ENCODE data around the gene YTHDF2.

DNA sequence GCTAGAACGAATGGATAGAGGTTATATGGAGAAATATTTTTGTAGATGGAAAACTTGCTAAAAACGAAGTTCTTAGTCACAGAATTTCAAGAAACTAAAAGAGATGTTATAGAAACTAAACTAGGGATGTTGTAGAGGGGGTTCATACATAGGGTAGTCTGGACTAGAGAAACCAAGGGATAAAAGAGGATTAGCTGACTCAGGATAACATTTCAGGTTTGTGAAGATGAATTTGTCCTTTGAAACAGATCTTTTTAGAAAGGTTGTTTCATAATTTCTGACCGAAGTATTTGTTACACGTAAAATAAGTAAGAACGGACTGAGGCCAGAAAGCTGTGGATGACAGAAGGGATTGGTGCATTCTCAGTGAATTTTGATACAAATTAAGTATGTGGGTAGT is 13.6 kb downstream of the YTHDF2 start:
- TF ChIP-seq, protein P1, sequence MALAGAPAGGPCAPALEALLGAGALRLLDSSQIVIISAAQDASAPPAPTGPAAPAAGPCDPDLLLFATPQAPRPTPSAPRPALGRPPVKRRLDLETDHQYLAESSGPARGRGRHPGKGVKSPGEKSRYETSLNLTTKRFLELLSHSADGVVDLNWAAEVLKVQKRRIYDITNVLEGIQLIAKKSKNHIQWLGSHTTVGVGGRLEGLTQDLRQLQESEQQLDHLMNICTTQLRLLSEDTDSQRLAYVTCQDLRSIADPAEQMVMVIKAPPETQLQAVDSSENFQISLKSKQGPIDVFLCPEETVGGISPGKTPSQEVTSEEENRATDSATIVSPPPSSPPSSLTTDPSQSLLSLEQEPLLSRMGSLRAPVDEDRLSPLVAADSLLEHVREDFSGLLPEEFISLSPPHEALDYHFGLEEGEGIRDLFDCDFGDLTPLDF (CRISPR knock-in tag; IDR thresholded peaks at IDR 0.05), result no peak
- TF ChIP-seq, protein P2, sequence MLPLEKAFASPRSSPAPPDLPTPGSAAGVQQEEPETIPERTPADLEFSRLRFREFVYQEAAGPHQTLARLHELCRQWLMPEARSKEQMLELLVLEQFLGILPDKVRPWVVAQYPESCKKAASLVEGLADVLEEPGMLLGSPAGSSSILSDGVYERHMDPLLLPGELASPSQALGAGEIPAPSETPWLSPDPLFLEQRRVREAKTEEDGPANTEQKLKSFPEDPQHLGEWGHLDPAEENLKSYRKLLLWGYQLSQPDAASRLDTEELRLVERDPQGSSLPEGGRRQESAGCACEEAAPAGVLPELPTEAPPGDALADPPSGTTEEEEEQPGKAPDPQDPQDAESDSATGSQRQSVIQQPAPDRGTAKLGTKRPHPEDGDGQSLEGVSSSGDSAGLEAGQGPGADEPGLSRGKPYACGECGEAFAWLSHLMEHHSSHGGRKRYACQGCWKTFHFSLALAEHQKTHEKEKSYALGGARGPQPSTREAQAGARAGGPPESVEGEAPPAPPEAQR (CRISPR knock-in tag; IDR thresholded peaks at IDR 0.05), result no peak
- TF ChIP-seq, protein P3, sequence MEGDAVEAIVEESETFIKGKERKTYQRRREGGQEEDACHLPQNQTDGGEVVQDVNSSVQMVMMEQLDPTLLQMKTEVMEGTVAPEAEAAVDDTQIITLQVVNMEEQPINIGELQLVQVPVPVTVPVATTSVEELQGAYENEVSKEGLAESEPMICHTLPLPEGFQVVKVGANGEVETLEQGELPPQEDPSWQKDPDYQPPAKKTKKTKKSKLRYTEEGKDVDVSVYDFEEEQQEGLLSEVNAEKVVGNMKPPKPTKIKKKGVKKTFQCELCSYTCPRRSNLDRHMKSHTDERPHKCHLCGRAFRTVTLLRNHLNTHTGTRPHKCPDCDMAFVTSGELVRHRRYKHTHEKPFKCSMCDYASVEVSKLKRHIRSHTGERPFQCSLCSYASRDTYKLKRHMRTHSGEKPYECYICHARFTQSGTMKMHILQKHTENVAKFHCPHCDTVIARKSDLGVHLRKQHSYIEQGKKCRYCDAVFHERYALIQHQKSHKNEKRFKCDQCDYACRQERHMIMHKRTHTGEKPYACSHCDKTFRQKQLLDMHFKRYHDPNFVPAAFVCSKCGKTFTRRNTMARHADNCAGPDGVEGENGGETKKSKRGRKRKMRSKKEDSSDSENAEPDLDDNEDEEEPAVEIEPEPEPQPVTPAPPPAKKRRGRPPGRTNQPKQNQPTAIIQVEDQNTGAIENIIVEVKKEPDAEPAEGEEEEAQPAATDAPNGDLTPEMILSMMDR (IDR thresholded peaks at IDR 0.05), result no peak
- TF ChIP-seq RELA (CRISPR knock-in tag; IDR thresholded peaks at IDR 0.05; ENCODE audit: borderline replicate concordance) (no peak), TEAD4 (CRISPR knock-in tag; IDR thresholded peaks at IDR 0.05) (no peak), ELF4 (CRISPR knock-in tag; IDR thresholded peaks at IDR 0.05; ENCODE audit: low read depth) (no peak), ZNF138 (CRISPR knock-in tag; conservative IDR thresholded peaks at IDR 0.05) (no peak), CBFB (CRISPR knock-in tag; IDR thresholded peaks at IDR 0.05; ENCODE audit: low read depth) (no peak), MXD4 (CRISPR knock-in tag; IDR thresholded peaks at IDR 0.05; ENCODE audit: borderline replicate concordance) (no peak)
- TF ChIP-seq, protein P4, sequence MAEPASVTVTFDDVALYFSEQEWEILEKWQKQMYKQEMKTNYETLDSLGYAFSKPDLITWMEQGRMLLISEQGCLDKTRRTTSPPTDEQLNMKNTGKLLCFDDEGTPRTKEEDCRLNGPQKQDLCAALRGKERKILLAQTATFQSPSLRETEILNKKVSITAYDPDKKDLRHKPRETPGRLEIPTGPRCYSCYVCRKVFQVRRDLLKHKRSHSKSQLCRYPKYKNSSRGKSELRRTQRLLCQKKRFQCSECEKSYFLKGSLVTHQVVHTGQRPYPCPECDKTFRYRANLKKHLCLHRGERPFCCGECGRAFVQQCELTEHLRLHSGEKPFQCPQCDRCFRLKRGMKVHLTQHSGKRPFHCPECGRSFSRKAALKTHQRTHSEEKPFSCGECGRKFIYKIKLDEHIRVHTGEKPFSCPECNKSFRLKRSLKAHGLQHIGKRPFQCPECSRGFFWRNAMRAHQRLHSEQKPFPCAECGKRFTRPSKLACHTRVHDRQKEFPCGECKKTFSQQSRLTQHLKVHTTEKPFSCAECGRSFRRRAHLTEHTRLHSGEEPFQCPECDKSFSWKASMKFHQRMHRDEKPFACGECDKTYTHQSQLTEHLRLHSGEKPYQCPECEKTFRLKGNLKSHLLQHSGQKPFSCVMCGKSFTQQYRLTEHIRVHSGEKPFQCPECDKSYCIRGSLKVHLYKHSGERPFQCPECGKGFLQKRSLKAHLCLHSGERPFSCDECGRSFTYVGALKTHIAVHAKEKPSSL (CRISPR knock-in tag; conservative IDR thresholded peaks at IDR 0.05), result no peak
- TF ChIP-seq, protein P5, sequence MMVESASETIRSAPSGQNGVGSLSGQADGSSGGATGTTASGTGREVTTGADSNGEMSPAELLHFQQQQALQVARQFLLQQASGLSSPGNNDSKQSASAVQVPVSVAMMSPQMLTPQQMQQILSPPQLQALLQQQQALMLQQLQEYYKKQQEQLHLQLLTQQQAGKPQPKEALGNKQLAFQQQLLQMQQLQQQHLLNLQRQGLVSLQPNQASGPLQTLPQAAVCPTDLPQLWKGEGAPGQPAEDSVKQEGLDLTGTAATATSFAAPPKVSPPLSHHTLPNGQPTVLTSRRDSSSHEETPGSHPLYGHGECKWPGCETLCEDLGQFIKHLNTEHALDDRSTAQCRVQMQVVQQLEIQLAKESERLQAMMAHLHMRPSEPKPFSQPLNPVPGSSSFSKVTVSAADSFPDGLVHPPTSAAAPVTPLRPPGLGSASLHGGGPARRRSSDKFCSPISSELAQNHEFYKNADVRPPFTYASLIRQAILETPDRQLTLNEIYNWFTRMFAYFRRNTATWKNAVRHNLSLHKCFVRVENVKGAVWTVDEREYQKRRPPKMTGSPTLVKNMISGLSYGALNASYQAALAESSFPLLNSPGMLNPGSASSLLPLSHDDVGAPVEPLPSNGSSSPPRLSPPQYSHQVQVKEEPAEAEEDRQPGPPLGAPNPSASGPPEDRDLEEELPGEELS (CRISPR knock-in tag; IDR thresholded peaks at IDR 0.05), result no peak

All from WTC11 (cell line).